Occipital lobe (tissue), 2 donors: Measurements from ENCODE around the gene TCAIM. TPM values are rescaled to one million over a fixed set of nuclear protein-coding genes. Genes with fewer than 3 reads are reported as not detected.
"Not testable (repeated sequence)": the region's sequence is repeated elsewhere in the genome, so short reads cannot be mapped to it uniquely, and the experiment has no call there.

Experiments
- DNase-seq: peaks from one replicate; lab custom pipeline; 2025; lab: John Stamatoyannopoulos, UW
- total RNA-seq: library from RNA; depleted of rRNA; stranded (reverse); fragments of >200 nt; gene quantifications from one replicate; pipeline ENCODE4 v1.2.3, GENCODE V29; 2014

The TCAIM gene
- total RNA-seq, 1 donor from 2014 or later, result 60.5 TPM

- DNase-seq, result no peak
Measured at GRCh38 chr3:44412365-44412764, 73.8 kb downstream of the TCAIM start.

- no peak for DNase-seq
Measured at GRCh38 chr3:44414517-44415090, 76.0 kb downstream of the TCAIM start.

GRCh38 chr3:44415421-44415820 lies 76.9 kb downstream of the TCAIM start:
- DNase-seq, result no peak

- no peak for DNase-seq
Measured at GRCh38 chr3:44416031-44417030, 77.8 kb downstream of the TCAIM start.

- DNase-seq, result not testable (repeated sequence)
Measured at GRCh38 chr3:44418118-44418517, 79.6 kb downstream of the TCAIM start.

DNA sequence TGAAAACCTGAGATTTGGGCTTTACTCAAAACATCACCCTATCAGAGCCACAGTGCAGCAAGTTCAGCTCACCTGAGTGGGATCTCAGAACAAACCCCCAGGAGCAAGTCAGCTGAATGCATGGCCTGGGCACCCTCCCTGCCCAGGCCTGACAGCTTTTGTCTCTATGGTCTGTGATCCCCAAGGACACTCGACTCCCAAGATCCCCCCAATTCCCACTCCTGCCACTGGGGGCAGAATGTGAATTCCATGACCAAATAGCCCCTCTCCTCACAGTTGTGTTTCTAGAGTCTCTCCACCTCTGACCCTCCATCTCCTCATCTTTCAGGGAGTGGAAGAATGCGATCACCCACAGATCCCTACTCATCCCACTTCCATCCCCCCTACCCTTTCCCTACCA lies 80.0 kb downstream of the TCAIM start:
- no peak for DNase-seq

GRCh38 chr3:44419116-44419922 lies 80.8 kb downstream of the TCAIM start:
- no peak for DNase-seq

- no peak for DNase-seq
Measured at GRCh38 chr3:44419923-44420650, 81.5 kb downstream of the TCAIM start.

- DNase-seq, result no peak
Measured at GRCh38 chr3:44420676-44421075, 82.1 kb downstream of the TCAIM start.

DNA sequence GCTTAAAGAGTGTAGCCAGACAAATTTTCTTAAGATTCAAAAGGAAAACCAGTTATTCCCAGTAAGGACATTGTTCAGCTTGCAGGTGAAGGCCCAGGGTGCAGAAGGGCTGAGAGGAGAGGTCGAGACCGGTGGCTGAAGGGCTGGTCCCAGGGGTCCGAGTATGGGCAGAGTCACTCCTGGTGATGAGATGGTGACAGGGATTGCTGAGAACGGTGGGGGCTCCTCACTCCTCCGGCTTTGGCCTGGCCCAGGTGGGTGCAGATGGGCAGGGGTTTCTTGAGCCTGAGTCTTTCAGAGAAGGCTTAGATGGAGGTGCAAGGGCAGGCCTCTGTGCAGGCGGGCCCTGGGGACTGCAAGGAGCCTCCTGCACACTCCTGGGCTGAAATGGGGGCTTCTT lies 82.7 kb downstream of the TCAIM start:
- DNase-seq, result no peak

- no peak for DNase-seq
Measured at GRCh38 chr3:44424758-44425157, 86.2 kb downstream of the TCAIM start.

DNA sequence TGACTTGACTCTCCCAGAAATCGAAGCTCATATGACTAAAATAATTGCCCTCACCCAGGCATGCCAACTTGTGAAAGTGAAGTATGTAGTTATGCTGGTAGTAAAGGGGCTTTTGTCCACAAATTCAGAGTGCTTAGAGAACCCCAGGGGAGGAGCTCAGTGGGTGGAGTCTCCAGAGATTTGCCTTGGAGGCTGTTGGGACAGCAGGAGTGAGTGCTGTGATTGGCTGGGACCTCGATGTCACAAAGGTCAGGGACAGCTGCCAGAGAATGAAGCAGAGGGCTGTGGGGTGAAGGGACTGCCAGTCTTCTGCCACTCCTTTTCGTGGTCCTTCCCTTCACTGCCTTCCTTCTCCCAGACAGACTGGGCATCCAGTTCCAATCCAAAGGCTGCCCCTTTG lies 89.1 kb downstream of the TCAIM start:
- no peak for DNase-seq

- no peak for DNase-seq
Measured at GRCh38 chr3:44428910-44429309, 90.3 kb downstream of the TCAIM start.

- DNase-seq, result no peak
Measured at GRCh38 chr3:44429459-44429858, 90.9 kb downstream of the TCAIM start.

DNA sequence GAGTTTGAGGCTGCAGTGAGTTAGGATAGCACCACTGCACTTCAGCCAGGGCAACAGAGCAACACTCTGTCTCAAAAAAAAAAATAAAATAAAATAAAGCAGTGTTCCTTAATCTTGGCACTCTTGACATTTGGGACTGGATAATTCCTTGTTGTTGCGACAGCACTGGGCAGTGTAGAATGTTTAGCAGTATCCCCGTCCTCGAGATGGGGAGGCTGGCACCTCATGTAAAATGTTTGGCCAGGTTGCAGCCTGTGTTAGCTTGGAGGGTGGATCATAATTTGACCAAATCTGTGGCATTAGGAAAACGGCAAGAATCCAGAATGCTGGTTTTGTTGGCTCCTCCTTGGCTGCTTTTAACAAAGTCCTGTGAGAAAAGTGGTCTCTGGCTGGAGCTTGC lies 91.9 kb downstream of the TCAIM start:
- DNase-seq, result no peak

DNA sequence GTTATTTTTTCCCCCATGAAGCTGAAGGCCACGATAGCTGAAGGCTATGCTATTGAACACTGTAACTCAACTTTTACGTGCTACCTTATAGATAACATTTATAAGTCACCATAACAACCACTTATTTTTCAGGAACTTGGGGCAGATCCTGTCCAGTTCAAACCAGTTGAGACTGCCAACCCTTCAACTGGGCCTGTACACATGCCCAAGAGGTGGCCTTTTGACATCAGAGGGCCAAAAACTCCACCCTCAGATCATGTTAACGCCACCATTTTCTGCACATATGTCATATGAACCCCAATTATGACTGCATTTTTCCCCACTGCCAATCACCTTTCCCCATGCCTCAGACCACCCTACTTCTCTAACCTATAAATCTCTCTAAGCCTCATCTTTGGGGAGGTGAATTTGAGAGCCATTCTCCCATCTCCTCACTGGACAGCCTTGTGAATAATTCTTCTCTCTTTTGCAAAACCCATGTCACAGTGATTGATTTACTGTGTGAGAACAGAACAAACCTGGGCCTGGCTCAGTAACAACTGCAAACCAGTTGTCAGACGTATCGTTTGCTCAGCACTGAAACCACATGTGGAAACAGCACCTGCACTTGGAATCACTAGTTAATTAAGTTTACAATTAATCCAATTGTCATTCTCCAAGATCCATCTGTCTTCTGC lies 96.4 kb downstream of the TCAIM start:
- no peak for DNase-seq

- DNase-seq, result no peak
Measured at GRCh38 chr3:44436181-44436580, 97.6 kb downstream of the TCAIM start.

- DNase-seq, result no peak
Measured at GRCh38 chr3:44437800-44438199, 99.2 kb downstream of the TCAIM start.

- peak; percentile 11 for DNase-seq
Measured at GRCh38 chr3:44439499-44440295, 101.1 kb downstream of the TCAIM start.
